Measurements from ENCODE around the gene NTSR1. TPM values are rescaled to one million over a fixed set of nuclear protein-coding genes. Genes with fewer than 3 reads are reported as not detected.

Gene NTSR1
- total RNA-seq, 1 donor from 2014 or later: 0.26 TPM

DNA sequence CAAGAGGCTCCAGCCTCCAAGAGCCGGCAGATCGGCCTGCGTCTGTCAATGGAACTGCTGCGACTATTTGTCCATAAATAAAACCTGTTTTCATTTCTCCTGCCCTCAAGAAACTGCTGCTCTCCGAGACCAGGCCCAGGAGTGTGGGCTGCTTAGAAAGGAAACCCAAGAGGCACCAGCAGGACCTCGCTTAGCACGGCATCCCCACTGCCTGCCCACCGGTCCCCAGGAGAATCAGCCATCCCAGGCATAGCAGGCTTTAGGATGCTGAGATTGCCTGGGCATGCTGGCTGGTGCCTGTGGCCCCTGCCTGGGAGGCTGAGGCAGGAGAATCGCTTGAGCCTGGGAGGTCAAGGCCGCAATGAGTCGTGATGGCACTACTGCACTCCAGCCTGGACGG is 17.6 kb downstream of the NTSR1 start:
- no peaks in the 10 kb centered on the region for H4K20me1 ChIP-seq (ENCODE audit: low read depth)
- H3K4me3 ChIP-seq: no peak overlapping the region
- peaks cover 9% of the 10 kb centered on the region for H3K27me3 Mint-ChIP-seq (ENCODE audit: insufficient read depth, low read depth)
- no peaks in the 10 kb centered on the region for H3K27me3 ChIP-seq
- H3K4me3 Mint-ChIP-seq: no peak overlapping the region
- H3K4me2 ChIP-seq: no peak overlapping the region
- no peak overlapping the region for H2AFZ ChIP-seq (replicated peaks)
- H3K27ac ChIP-seq: no peak overlapping the region
- no peaks in the 10 kb centered on the region for H3K79me2 ChIP-seq (ENCODE audit: low read depth)
- no peaks in the 10 kb centered on the region for H3K4me1 Mint-ChIP-seq
- H3K9me3 ChIP-seq (ENCODE audit: low read depth): peaks cover 2% of the 10 kb centered on the region
- no peaks in the 10 kb centered on the region for H3F3A ChIP-seq (ENCODE audit: low read depth)
- no peaks in the 10 kb centered on the region for H3K4me1 ChIP-seq
- TF ChIP-seq, protein P1, sequence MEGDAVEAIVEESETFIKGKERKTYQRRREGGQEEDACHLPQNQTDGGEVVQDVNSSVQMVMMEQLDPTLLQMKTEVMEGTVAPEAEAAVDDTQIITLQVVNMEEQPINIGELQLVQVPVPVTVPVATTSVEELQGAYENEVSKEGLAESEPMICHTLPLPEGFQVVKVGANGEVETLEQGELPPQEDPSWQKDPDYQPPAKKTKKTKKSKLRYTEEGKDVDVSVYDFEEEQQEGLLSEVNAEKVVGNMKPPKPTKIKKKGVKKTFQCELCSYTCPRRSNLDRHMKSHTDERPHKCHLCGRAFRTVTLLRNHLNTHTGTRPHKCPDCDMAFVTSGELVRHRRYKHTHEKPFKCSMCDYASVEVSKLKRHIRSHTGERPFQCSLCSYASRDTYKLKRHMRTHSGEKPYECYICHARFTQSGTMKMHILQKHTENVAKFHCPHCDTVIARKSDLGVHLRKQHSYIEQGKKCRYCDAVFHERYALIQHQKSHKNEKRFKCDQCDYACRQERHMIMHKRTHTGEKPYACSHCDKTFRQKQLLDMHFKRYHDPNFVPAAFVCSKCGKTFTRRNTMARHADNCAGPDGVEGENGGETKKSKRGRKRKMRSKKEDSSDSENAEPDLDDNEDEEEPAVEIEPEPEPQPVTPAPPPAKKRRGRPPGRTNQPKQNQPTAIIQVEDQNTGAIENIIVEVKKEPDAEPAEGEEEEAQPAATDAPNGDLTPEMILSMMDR (IDR thresholded peaks at IDR 0.05): no peak
- H3K27ac Mint-ChIP-seq: no peak overlapping the region
- DNase-seq (ENCODE audit: low spot score): no peak
- H3K36me3 ChIP-seq: no peaks in the 10 kb centered on the region
- H3K36me3 Mint-ChIP-seq: no peaks in the 10 kb centered on the region
- H3K9ac ChIP-seq: no peak overlapping the region
- H3K9me3 Mint-ChIP-seq: peaks cover 9% of the 10 kb centered on the region

DNA sequence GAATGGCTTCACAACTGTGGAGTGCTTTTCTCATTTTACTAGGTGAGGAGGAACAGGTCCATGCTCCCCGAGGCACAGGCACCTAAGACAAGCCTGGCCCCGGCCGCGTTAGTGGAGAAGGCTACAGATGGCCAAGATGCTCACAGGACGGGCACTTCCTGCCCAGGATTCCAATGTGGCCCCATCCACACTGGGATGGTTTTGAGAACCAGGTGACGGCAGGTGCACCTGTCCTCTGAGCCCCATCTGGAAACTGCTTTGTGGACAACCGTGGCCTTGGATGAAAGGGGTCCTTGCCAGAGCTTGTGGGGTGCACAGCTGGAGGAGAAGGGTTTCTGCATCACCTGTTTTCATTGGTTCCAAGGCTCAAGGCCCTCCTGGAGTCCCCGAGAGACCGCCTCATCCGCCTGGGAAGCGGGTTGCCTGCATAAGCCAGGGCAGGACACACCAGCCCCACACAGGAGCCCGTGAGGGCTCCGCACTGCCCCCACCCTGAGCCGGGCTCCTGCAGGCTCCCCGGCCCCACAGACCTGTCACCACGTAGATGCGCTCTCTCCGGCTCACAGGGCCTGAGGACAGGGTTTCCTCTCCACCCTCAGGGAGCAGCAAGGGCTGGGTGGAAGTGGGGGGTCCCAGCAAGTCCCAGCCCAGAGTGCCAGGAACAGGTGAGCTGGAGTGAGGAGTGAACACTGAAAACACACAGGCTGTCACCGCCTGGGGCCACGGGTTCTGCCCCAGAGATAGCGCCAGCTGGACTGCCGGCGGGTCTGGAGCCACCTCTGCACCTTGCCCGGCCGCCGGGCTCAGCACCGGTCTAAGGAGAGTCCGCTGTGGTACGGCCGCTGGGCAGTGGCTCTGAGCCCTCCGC is 18.3 kb downstream of the NTSR1 start:
- H3K9ac ChIP-seq: no peak overlapping the region
- H3K27me3 Mint-ChIP-seq (ENCODE audit: insufficient read depth, low read depth): peaks cover 9% of the 10 kb centered on the region
- H3K9me3 ChIP-seq (ENCODE audit: low read depth): no peaks in the 10 kb centered on the region
- no peaks in the 10 kb centered on the region for H3K36me3 ChIP-seq
- H3K27ac ChIP-seq: no peak overlapping the region
- no peaks in the 10 kb centered on the region for H3K4me1 ChIP-seq
- no peaks in the 10 kb centered on the region for H4K20me1 ChIP-seq (ENCODE audit: low read depth)
- H3K79me2 ChIP-seq (ENCODE audit: low read depth): no peaks in the 10 kb centered on the region
- peaks cover 3% of the 10 kb centered on the region for H3K9me3 Mint-ChIP-seq
- H3K4me2 ChIP-seq: no peak overlapping the region
- no peak for DNase-seq (ENCODE audit: low spot score)
- no peaks in the 10 kb centered on the region for H3F3A ChIP-seq (ENCODE audit: low read depth)
- no peaks in the 10 kb centered on the region for H3K36me3 Mint-ChIP-seq
- no peak overlapping the region for H2AFZ ChIP-seq (replicated peaks)
- no peak overlapping the region for H3K4me3 Mint-ChIP-seq
- TF ChIP-seq EZH2 (IDR thresholded peaks at IDR 0.05): no peak
- TF ChIP-seq EZH2phosphoT487 (IDR thresholded peaks at IDR 0.05): no peak
- no peaks in the 10 kb centered on the region for H3K27me3 ChIP-seq
- H3K4me1 Mint-ChIP-seq: no peaks in the 10 kb centered on the region
- no peak overlapping the region for H3K4me3 ChIP-seq
- H3K27ac Mint-ChIP-seq: no peak overlapping the region

DNA sequence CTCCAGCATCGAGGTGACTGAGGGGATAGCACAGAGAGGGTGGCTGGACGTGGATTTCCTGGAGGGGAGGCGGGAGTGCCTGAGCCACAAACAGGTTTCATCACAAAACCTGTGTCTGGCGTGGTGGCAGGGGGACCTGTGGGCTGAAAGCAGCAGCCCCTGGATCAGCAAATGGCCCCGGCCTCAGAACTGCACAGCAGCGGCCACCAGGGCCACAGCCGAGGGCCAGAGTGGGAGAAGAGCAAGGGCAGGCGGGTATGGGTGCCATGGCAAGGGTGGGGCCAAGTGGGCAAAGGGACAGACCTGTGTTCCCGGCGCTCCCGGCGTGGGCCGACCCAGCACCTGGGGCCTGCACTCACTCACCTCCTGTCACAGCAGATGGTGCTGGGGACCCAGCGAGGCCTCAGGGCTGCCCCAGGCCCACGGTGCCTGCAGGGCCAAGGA is 19.0 kb downstream of the NTSR1 start:
- Histone ChIP-seq H2AFZ (replicated peaks) (no peak overlapping the region), H3K4me2 (no peak overlapping the region), H3K27ac (no peak overlapping the region), H3K9me3 (ENCODE audit: low read depth) (no peaks in the 10 kb centered on the region), H3K9ac (no peak overlapping the region), H3K4me3 (no peak overlapping the region), H3K27me3 (no peaks in the 10 kb centered on the region), H3K79me2 (ENCODE audit: low read depth) (no peaks in the 10 kb centered on the region), H3K36me3 (no peaks in the 10 kb centered on the region), H4K20me1 (ENCODE audit: low read depth) (no peaks in the 10 kb centered on the region), H3F3A (ENCODE audit: low read depth) (no peaks in the 10 kb centered on the region), H3K4me1 (no peaks in the 10 kb centered on the region)
- TF ChIP-seq EZH2phosphoT487 (IDR thresholded peaks at IDR 0.05): no peak
- no peak for TF ChIP-seq EZH2 (IDR thresholded peaks at IDR 0.05)
- TF ChIP-seq, protein P1 (IDR thresholded peaks at IDR 0.05): no peak
- Mint-ChIP-seq H3K27ac (no peak overlapping the region), H3K4me3 (no peak overlapping the region), H3K27me3 (ENCODE audit: insufficient read depth, low read depth) (peaks cover 5% of the 10 kb centered on the region), H3K4me1 (no peaks in the 10 kb centered on the region), H3K9me3 (peaks cover 2% of the 10 kb centered on the region), H3K36me3 (no peaks in the 10 kb centered on the region)
- no peak for DNase-seq (ENCODE audit: low spot score)

Data from neural progenitor cell (in vitro differentiated cells).